ENCODE results near the gene IL25. TPM values are rescaled to one million over a fixed set of nuclear protein-coding genes. Genes with fewer than 3 reads are reported as not detected.

IL25 gene
- polyA plus RNA-seq, 1 of the 3 experiments (the other 2 are of a cell fraction): not detected

GRCh38 chr14:23384364-23385080 is 11.9 kb downstream of the IL25 start:
- ChIA-PET CTCF (interaction anchor here (0.8 to 1.6 kb wide), 3 partner anchors 11 to 85 kb away, joined by 3 to 4 read pairs (median 3); no protein-coding TSS in a partner anchor), POLR2A (no interaction called here)
- no peaks in the 10 kb centered on the region for H3K79me2 ChIP-seq (ENCODE audit: insufficient read depth)
- 54% methylated on average over 21 of the region's 29 CpGs for whole genome bisulfite sequencing (ENCODE audit: low lambda C conversion rate)
- no peaks in the 10 kb centered on the region for H3F3A ChIP-seq (replicated peaks; ENCODE audit: insufficient read depth)
- DNase-seq: no peak
- no peaks in the 10 kb centered on the region for H3K9me3 ChIP-seq
- H3K27ac ChIP-seq (ENCODE audit: low read depth in 2 of 2, low read length in 1 of 2): no peak overlapping the region
- no peaks in the 10 kb centered on the region for H3K36me3 ChIP-seq (replicated peaks in 1 of 2; ENCODE audit: control insufficient read depth in 1 of 2, insufficient read depth in 2 of 2, low read length in 1 of 2)
- no peaks in the 10 kb centered on the region; a peak in 1 of 4 replicates for H3K4me1 ChIP-seq (ENCODE audit: control insufficient read depth in 1 of 2, insufficient read depth in 2 of 2, low read depth in 1 of 2, low read length in 1 of 2)
- H3K27me3 ChIP-seq (ENCODE audit: insufficient read depth): peaks cover 8% of the 10 kb centered on the region; the same call in 1 of the 2 replicates
- H2AFZ ChIP-seq (ENCODE audit: low read depth): no peak overlapping the region
- H3K4me3 ChIP-seq (ENCODE audit: low read depth in 2 of 2, low read length in 1 of 2): no peak overlapping the region
- no peaks in the 10 kb centered on the region for H3K9me2 ChIP-seq
- no peak overlapping the region for H3K4me2 ChIP-seq
- no peaks in the 10 kb centered on the region for H4K20me1 ChIP-seq (ENCODE audit: insufficient read depth)
- TF ChIP-seq JUND (IDR thresholded peaks at IDR 0.05): no peak
- TF ChIP-seq GATA2 (CRISPR knock-in tag; IDR thresholded peaks at IDR 0.05): no peak
- TF ChIP-seq MAX (IDR thresholded peaks at IDR 0.05; ENCODE audit: low read depth): no peak
- TF ChIP-seq REST (IDR thresholded peaks at IDR 0.05; ENCODE audit: low read depth, low read length): no peak
- no peak for TF ChIP-seq RCOR1 (IDR thresholded peaks at IDR 0.05; ENCODE audit: low read length)
- H3K9ac ChIP-seq: no peak overlapping the region

GRCh38 chr14:23385244-23385641 is 12.6 kb downstream of the IL25 start:
- DNase-seq: no peak
- no peaks in the 10 kb centered on the region for H3K9me3 ChIP-seq
- H3K36me3 ChIP-seq (replicated peaks in 1 of 2; ENCODE audit: control insufficient read depth in 1 of 2, insufficient read depth in 2 of 2, low read length in 1 of 2): no peaks in the 10 kb centered on the region
- no peaks in the 10 kb centered on the region for H3K79me2 ChIP-seq (ENCODE audit: insufficient read depth)
- H3K27ac ChIP-seq (ENCODE audit: low read depth in 2 of 2, low read length in 1 of 2): no peak overlapping the region
- H3K27me3 ChIP-seq (ENCODE audit: insufficient read depth): peaks cover 8% of the 10 kb centered on the region; the same call in 1 of the 2 replicates
- H3K9me2 ChIP-seq: no peaks in the 10 kb centered on the region
- no peak for TF ChIP-seq MAX (IDR thresholded peaks at IDR 0.05; ENCODE audit: low read depth)
- no peak for TF ChIP-seq YY1 (IDR thresholded peaks at IDR 0.05; ENCODE audit: low read depth)
- TF ChIP-seq POLR2AphosphoS5 (IDR thresholded peaks at IDR 0.05; ENCODE audit: low read depth, low read length): no peak
- TF ChIP-seq FOXM1 (IDR thresholded peaks at IDR 0.05; ENCODE audit: low read depth): no peak
- TF ChIP-seq CHD2 (IDR thresholded peaks at IDR 0.05; ENCODE audit: low read length, partially characterized antibody): no peak
- WGBS (ENCODE audit: low lambda C conversion rate): 59% methylated on average over 2 of the region's 2 CpGs
- POLR2A ChIA-PET: no interaction called here
- H4K20me1 ChIP-seq (ENCODE audit: insufficient read depth): no peaks in the 10 kb centered on the region
- no peak overlapping the region for H3K4me3 ChIP-seq (ENCODE audit: low read depth in 2 of 2, low read length in 1 of 2)
- no peak overlapping the region for H3K9ac ChIP-seq
- H3K4me2 ChIP-seq: no peak overlapping the region
- H3K4me1 ChIP-seq (ENCODE audit: control insufficient read depth in 1 of 2, insufficient read depth in 2 of 2, low read depth in 1 of 2, low read length in 1 of 2): no peaks in the 10 kb centered on the region; a peak in 1 of 4 replicates
- H3F3A ChIP-seq (replicated peaks; ENCODE audit: insufficient read depth): no peaks in the 10 kb centered on the region
- H2AFZ ChIP-seq (ENCODE audit: low read depth): no peak overlapping the region
- CTCF ChIA-PET: interaction anchor here (1.1 to 1.6 kb wide), 2 partner anchors 12 to 60 kb away, joined by 3 to 4 read pairs; no protein-coding TSS in a partner anchor
